Esophagus (tissue), 2 donors: ENCODE results near the gene TTC33. TPM values are rescaled to one million over a fixed set of nuclear protein-coding genes. Genes with fewer than 3 reads are reported as not detected.

ENCODE experiments used
- H3K27ac ChIP-seq, 2 donors: one replicate each; pipeline ENCODE4 v1.5.1; 2013; ENCODE audit warnings: low read depth in 2 of 2, mild to moderate bottlenecking in 2 of 2, inconsistent platforms in 1 of 2, low read length in 1 of 2, moderate library complexity in 1 of 2
- H3K27me3 ChIP-seq, 2 donors: one replicate each; pipeline ENCODE4 v1.6.1; 2013; ENCODE audit warnings: low read length in 2 of 2, control low read depth in 1 of 2, mild to moderate bottlenecking in 1 of 2; ENCODE audit not compliant: insufficient read depth in 2 of 2, control insufficient read depth in 1 of 2
- H3K36me3 ChIP-seq, 2 donors: one replicate each; pipeline ENCODE4 v1.6.1; 2013; ENCODE audit warnings: low read length in 1 of 2; ENCODE audit not compliant: control insufficient read depth in 2 of 2, insufficient read depth in 2 of 2
- H3K4me1 ChIP-seq, 2 donors: one replicate each; pipeline ENCODE4 v1.6.1; 2013; ENCODE audit warnings: low read length in 1 of 2; ENCODE audit not compliant: control insufficient read depth in 2 of 2, insufficient read depth in 2 of 2
- H3K4me3 ChIP-seq, 2 donors: one replicate each; pipeline ENCODE4 v1.5.1; 2013; ENCODE audit warnings: low read length in 2 of 2, mild to moderate bottlenecking in 2 of 2, low read depth in 1 of 2, moderate library complexity in 1 of 2
- H3K9me3 ChIP-seq, 2 donors: one replicate each; pipeline ENCODE4 v1.6.1; 2013; ENCODE audit warnings: mild to moderate bottlenecking in 2 of 2, low read depth in 1 of 2, low read length in 1 of 2, moderate library complexity in 1 of 2; ENCODE audit not compliant: control insufficient read depth in 2 of 2, insufficient read depth in 1 of 2
- WGBS, 2 donors: extraction: QIAGEN DNeasy Blood & Tissue Kit; methylation state at CpG; one replicate each; pipeline ENCODE4 v1.1.7; 2013; 5-methylcytosine and 5-hydroxymethylcytosine counted together
- polyA plus RNA-seq, 2 donors: library from polyadenylated mRNA; stranded (reverse); fragments of 200-250 nt; gene quantifications; one replicate each; pipeline ENCODE4 v1.2.3, GENCODE V29; 2013
- donor health status: healthy with polysubstance abuse.
- donor health status: Bipolar disorder and iron deficiency.

Gene TTC33
- polyA plus RNA-seq, 2 donors = 3.2 to 3.7 TPM

DNA sequence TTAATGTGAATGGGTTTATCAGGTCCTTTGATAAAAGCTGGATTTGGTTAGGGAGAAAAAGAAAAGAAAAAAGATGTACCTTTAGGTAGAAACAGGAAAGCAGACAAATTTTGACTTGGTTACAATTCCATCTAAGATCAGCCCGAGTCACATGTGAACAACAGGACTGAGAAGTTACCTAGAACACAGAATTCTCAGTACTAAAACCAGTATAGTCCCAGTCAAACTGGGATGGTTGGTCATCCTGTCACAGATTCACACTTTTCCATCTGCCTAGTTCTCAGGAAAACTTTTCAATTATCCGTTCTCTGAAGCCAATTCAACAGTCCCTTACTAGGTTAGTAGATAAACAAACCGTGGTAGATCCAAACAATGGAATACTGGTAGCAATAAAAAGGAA lies 266.3 kb downstream of the TTC33 start:
- H3K4me1 ChIP-seq = no peaks in the 10 kb centered on the region
- H3K9me3 ChIP-seq = no peaks in the 10 kb centered on the region
- 82% methylated on average over 3 of the region's 3 CpGs for WGBS, 2 donors
- H3K36me3 ChIP-seq = no peaks in the 10 kb centered on the region
- no peaks in the 10 kb centered on the region for H3K27me3 ChIP-seq
- H3K27ac ChIP-seq = no peak overlapping the region
- H3K4me3 ChIP-seq = no peak overlapping the region

DNA sequence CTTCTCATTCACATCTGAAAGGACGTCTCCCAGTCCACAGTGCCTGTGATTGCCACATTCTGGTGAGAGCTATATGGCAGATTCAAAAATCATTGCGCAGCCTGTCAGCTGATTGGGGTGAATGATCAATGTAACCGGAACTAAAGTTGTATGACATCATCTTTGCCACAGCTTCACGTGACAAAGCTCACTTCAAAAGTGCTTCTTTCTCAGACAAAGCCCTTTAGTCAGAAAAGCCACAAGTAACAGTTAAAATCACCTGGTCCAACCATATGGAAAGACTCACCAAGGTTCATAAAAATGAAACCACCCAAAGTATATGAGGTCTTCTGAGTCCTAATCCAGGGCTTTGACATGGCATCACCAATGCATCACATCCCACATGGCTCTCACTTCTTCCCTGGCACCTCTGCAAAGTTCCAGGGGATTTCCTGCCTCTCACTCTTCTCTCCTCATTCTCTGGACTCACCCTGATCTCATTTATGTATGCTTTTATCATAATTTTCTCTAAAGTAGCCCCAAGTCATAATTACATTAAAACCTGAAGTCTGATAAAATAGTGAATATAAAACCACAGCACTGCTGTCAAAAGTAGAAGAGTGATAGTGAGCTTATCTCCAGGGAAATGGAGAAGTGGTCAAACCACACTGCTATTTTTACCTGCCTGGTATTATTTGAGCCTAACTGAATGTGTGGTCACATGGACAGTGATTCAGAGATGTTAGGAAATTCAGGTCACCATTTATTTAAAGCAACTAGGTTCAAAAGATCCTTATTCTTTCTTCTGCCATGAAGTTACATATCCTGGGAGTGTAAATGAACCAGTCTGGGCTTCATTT lies 269.1 kb downstream of the TTC33 start:
- Histone ChIP-seq H3K27me3 (no peaks in the 10 kb centered on the region), H3K9me3 (no peaks in the 10 kb centered on the region), H3K4me3 (no peak overlapping the region), H3K36me3 (no peaks in the 10 kb centered on the region), H3K4me1 (no peaks in the 10 kb centered on the region), H3K27ac (no peak overlapping the region)
- 81 to 83% methylated on average over 4 of the region's 4 CpGs for WGBS, 2 donors

DNA sequence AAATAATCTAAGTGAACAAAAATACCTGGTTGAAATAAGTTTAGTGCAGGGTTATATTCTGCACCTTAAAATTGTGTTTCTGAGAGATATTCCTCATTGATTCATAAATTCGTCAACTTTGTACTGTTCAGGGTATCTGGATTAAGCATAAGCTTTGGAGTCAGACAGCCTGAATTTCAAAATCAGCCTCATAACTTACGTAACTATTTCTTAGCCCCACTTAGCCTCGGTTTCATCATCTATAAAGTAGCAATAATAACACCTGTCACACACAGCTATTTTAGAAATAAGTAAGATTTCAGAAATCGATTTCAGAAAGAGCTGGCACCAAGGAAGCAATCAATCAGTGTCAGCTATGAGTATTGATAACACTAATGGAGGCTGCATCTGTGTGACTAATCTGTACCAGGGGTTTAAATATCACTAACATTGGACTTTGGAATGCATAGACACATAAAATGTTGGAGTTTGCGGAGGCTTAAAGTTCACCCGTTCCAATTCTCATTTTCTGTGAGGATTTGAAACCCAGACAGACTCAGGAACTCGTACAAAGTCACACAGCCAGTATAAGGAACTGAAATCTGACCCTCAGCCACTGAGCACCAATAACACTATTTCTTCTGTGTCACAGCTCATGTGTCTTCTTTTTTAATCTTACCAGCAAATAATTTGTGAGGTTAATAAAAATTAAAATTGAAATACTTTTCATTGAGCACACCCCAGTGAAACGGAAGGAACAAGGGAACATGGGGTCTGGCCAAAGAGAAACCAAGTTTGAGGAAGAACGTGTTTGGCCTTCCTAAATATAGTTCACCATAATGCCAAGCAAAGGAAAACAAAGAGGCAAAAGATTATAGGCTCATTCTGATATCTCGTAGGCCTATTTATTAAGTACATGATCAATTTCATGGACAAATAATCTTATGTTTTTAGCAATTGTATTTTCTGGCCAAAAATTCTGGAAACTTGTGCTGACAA lies 270.5 kb downstream of the TTC33 start:
- H3K9me3 ChIP-seq = no peaks in the 10 kb centered on the region
- H3K4me1 ChIP-seq = no peaks in the 10 kb centered on the region
- no peak overlapping the region for H3K27ac ChIP-seq
- no peak overlapping the region for H3K4me3 ChIP-seq
- H3K36me3 ChIP-seq = no peaks in the 10 kb centered on the region
- no peaks in the 10 kb centered on the region for H3K27me3 ChIP-seq
- WGBS, 2 donors = 67 to 81% methylated on average over 10 of the region's 10 CpGs

DNA sequence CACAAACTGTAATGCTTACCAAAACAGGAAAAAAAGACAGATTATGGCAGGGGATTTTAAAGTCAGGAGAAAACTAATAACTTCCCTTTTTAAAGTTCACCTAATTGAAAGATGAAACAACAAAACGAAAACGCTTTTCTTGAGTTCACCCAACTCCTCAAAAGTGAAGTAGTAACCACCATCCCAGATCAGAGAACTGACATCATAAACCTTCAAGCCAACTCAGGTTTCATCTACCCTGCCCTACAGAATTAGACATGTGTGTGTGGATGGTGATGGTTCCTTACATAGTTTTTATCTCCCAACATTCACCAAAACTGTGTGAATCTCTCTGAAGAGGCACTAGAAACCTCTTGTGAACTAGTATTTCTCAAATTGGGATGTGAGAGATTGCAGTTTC lies 271.3 kb downstream of the TTC33 start:
- WGBS, 2 donors = 78 to 84% methylated on average over 2 of the region's 2 CpGs
- Histone ChIP-seq H3K4me1 (no peaks in the 10 kb centered on the region), H3K9me3 (no peaks in the 10 kb centered on the region), H3K4me3 (no peak overlapping the region), H3K36me3 (no peaks in the 10 kb centered on the region), H3K27me3 (no peaks in the 10 kb centered on the region), H3K27ac (no peak overlapping the region)

DNA sequence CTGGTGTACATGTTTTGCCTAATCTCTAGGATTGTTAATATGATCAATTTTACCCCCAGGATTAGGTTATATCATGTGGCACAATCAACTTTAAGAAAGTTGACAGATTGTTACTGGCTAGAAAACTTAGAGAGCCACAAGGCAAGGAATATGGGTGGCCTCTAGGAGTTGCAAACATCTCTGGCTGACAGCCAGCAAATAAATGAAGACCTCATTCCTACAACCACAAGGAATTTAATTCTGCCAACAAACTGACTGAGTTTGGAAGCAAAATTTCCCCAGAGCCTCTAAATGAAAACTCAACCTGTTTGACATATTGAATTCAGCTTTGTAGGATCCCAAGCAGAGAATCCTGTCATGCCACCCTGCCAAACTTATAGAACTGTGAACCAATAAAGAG lies 272.4 kb downstream of the TTC33 start:
- Histone ChIP-seq H3K27me3 (no peaks in the 10 kb centered on the region), H3K27ac (no peak overlapping the region), H3K4me3 (no peak overlapping the region), H3K9me3 (no peaks in the 10 kb centered on the region), H3K36me3 (no peaks in the 10 kb centered on the region), H3K4me1 (no peaks in the 10 kb centered on the region)

DNA sequence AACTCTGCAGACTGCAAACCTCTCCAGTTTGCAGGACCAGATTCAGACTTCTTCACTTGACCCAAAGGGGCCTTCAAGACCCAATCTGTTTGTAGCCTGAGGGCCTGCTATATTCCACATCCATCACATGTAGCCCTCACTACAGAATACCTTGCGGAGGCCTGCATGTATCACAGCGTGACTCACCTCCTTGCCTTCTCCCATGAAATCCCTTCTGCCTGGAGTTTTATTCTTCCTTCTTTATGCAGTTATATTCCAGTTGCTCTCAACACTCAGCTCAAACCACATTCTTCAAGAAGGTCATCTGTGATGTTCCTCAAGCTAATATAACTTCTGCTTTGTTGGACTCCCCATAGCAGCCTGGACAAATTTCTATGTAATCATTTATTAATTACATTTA lies 274.5 kb downstream of the TTC33 start:
- Histone ChIP-seq H3K36me3 (no peaks in the 10 kb centered on the region), H3K4me1 (no peaks in the 10 kb centered on the region), H3K27me3 (no peaks in the 10 kb centered on the region), H3K4me3 (no peak overlapping the region), H3K9me3 (no peaks in the 10 kb centered on the region), H3K27ac (no peak overlapping the region)
- WGBS, 2 donors = 92 to 97% methylated on average over 2 of the region's 2 CpGs

DNA sequence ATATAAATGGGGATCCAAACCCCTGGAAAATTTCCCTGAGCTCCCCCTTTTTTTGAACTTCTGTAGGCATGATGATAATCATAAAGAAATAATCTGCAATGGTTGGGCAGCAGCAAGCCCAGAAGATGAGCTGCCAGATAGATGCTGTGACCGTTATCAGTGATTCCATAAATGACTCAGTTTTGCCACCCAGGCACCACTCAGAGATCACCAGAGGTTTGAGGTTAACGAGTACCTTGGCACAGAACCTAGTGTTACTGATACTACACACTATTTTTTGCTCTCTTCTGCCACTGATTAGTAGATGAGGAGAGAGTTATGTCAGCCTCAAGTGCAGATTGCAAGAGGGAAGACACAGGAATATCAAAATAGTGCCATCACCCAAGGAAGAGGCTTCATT lies 275.4 kb downstream of the TTC33 start:
- no peak overlapping the region for H3K4me3 ChIP-seq
- H3K27me3 ChIP-seq = no peaks in the 10 kb centered on the region
- H3K27ac ChIP-seq = no peak overlapping the region
- no peaks in the 10 kb centered on the region for H3K4me1 ChIP-seq
- H3K36me3 ChIP-seq = no peaks in the 10 kb centered on the region
- no peaks in the 10 kb centered on the region for H3K9me3 ChIP-seq
- WGBS, 2 donors = 68 to 70% methylated on average over 2 of the region's 2 CpGs

DNA sequence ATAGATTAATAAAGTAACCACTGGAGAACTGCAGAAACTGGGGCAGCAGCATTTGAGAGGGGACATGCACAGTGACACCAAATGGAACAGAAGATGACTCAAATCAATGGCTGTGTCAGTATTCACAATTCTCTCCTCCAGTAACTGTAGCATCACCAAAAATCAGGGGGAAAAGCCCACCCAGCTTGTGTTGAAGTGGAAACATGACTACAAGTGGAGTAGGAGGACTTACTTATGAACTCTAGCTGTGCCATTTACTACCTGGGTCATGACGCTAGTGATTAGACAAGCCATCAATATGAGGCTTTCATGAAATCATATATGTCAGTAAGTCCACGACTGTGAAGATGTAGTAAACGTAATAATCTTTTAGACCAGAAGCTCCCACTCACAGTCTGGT lies 275.8 kb downstream of the TTC33 start:
- Histone ChIP-seq H3K9me3 (no peaks in the 10 kb centered on the region), H3K27ac (no peak overlapping the region), H3K36me3 (no peaks in the 10 kb centered on the region), H3K4me1 (no peaks in the 10 kb centered on the region), H3K4me3 (no peak overlapping the region), H3K27me3 (no peaks in the 10 kb centered on the region)
- 51 to 59% methylated on average over 3 of the region's 3 CpGs for WGBS, 2 donors

DNA sequence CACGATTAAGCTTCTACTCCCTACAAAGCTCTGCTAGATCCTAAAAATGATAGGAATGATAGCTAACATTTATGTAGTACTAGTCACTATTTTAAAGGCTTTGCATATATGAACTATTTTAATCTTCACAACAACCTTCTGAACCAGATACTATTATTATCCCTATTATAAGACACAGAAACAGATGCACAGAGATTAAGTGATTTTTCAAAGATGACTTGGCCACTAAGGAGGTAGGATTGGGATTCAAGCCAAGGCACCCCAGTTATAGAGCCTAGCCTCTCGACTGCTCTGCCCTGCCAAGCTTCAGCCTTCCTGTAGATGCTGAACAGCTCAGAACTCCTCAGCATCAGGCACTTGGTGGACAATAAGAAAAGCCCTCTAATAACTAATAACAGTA lies 277.0 kb downstream of the TTC33 start:
- no peaks in the 10 kb centered on the region for H3K9me3 ChIP-seq
- H3K4me1 ChIP-seq = no peaks in the 10 kb centered on the region
- H3K27me3 ChIP-seq = no peaks in the 10 kb centered on the region
- H3K36me3 ChIP-seq = no peaks in the 10 kb centered on the region
- 75 to 84% methylated on average over 2 of the region's 2 CpGs for WGBS, 2 donors
- no peak overlapping the region for H3K27ac ChIP-seq
- H3K4me3 ChIP-seq = no peak overlapping the region
